GM12872 (cell line): ENCODE data around the gene TRIM24.

Experiments used
- CTCF ChIP-seq: IDR thresholded peaks from 3 replicates; pipeline ENCODE4 v1.5.1; 2011; ENCODE audit warnings: low read depth, mild to moderate bottlenecking, low read length, moderate library complexity; ENCODE audit not compliant: insufficient read depth

TRIM24 gene

DNA sequence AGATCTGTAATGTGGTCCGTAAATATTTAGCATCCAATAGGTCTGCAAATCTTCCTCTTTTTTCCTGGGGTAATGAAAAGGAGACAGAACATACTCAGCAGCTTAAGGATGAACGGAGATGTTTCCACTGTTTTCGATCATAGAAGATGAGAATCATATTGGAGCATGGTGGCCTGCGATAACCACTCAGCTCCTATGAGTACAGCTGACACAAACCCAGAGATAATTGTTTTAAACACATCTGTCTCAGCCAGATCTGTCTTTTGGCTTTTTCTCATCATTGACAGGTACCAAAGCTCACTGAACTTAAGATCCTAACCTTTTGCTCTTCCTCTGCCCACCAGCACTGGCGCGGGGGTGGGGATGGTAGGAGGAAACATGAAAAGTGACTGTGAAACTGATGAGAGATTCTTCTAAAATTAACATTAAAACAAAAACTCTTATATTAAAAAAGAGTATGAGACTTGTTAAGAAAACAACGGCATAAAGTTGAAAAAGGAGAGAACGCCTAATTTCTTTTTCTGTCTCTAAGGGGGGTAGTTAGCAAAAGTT, 170.1 kb downstream of the TRIM24 start:
- TF ChIP-seq CTCF, result no peak

DNA sequence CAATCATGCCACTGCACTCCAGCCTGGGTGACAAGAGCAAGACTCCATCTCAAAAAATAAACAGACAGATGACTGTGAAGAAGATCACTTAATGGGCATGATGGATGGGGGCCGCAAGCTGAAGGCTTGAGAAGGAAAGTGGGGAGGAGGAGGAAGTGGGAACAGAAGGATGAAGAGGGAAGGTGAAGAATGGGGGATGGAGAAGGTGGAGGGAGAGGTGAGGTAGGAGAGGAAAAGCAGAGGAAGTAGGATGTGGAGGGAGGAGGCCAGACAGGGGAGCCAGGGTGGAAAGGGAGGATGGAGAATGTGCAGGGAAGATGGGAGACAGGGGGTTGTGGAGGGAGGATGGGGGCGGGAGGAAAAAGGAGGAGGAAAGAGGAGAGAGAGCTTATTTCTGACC, 172.3 kb downstream of the TRIM24 start:
- no peak for TF ChIP-seq CTCF

DNA sequence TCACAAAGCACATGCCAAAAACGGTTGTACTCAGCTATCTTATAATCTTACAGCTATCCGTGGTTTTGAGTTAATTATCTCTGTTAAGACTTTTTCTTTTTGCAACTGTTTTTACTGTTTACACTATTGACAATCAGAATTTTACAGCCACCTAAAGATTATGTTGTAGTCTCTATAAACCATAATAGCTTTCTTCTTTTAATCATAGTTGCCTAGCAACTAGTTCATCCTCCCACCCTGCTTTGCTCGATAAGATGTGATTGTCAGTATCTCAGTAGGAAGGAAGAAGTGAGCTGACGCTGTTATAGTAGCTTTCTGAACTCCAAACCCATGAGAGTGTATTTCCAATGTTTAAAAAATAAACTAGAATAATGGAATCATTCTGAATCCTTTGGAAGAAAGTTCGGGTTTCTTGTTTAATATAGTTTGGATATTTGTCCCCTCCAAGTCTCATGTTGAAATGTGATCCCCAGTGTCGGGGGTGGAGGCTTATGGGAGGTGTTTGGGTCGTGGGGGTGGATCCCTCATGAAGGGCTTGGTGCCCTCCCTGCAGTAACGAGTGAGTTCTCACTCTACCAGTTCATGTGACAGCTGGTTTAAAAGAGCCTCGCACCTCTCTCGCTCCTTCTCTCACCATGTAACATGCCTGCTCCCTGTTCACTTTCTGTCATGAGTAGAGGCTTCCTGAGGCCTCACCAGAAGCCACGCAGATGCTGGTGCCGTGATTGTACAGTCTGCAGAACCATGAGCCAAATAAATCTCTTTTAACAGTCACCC, 173.0 kb downstream of the TRIM24 start:
- no peak for TF ChIP-seq CTCF
